ENCODE measurements around the gene DPH3.

DNA sequence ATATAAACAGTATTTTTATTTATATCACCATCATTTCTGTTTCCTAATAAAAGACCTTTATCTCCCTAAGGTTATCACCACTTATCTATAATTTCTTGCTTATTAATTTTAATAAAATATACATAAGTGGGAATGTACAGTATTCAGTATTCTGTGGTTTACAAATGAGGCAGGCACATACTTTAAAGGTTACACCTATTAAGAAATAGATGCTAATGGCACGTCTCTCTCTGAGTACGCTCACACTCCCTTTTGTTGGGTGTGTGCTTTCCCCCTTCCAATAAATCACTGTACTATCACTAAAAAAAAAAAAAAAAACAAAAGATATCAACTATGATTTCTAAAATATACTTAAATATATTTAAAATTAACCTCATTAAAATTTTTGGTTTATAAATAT, 9.1 kb upstream of the DPH3 start:
- no peak for TF ChIP-seq FOXM1 (IDR thresholded peaks at IDR 0.05; ENCODE audit: borderline replicate concordance)
- no peak for TF ChIP-seq SP1 (IDR thresholded peaks at IDR 0.05)
- no peak for TF ChIP-seq FOXK2 (IDR thresholded peaks at IDR 0.05)
- TF ChIP-seq ELF4 (IDR thresholded peaks at IDR 0.05): no peak
- no peak for TF ChIP-seq BHLHE40 (IDR thresholded peaks at IDR 0.05; ENCODE audit: borderline replicate concordance)
- no peak for TF ChIP-seq SUZ12 (IDR thresholded peaks at IDR 0.05)
- TF ChIP-seq LEF1 (IDR thresholded peaks at IDR 0.05; ENCODE audit: borderline replicate concordance): no peak
- TF ChIP-seq ZNF384 (IDR thresholded peaks at IDR 0.05): no peak
- TF ChIP-seq CTBP1 (IDR thresholded peaks at IDR 0.05; ENCODE audit: borderline replicate concordance): no peak
- no peak for TF ChIP-seq ARNT (IDR thresholded peaks at IDR 0.05)
- TF ChIP-seq HDGF (IDR thresholded peaks at IDR 0.05; ENCODE audit: borderline replicate concordance): no peak
- no peak for TF ChIP-seq TARDBP (IDR thresholded peaks at IDR 0.05)
- TF ChIP-seq, protein P1, sequence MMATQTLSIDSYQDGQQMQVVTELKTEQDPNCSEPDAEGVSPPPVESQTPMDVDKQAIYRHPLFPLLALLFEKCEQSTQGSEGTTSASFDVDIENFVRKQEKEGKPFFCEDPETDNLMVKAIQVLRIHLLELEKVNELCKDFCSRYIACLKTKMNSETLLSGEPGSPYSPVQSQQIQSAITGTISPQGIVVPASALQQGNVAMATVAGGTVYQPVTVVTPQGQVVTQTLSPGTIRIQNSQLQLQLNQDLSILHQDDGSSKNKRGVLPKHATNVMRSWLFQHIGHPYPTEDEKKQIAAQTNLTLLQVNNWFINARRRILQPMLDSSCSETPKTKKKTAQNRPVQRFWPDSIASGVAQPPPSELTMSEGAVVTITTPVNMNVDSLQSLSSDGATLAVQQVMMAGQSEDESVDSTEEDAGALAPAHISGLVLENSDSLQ (IDR thresholded peaks at IDR 0.05): no peak
- TF ChIP-seq FOXA1 (IDR thresholded peaks at IDR 0.05): no peak

Measured in HEK293T (cell line).